HEK293T (cell line): ENCODE measurements around the gene POLR3A.
"Not testable (repeated sequence)": the region's sequence is repeated elsewhere in the genome, so short reads cannot be mapped to it uniquely, and the experiment has no call there.

Source experiments
- CTCF ChIA-PET: fragments of 350-600 bp; formaldehyde crosslinking; extraction: SDS; loops from one replicate; lab custom pipeline; 2021; ENCODE audit warnings: antibody characterized with exemption, inconsistent platforms; lab: Yijun Ruan, JAX
- POLR2A ChIA-PET: fragments of 350-600 bp; formaldehyde crosslinking; extraction: SDS; loops from one replicate; lab custom pipeline; 2020; ENCODE audit warnings: antibody characterized with exemption, inconsistent platforms; lab: Yijun Ruan, JAX
- DNase-seq: peaks from one replicate; pipeline ENCODE4 v3.0.0; 2012; ENCODE audit warnings: mixed read lengths; ENCODE audit errors: extremely low spot score
- ARNT ChIP-seq: fragments of 450-650 bp; IDR thresholded peaks from 2 replicates; pipeline ENCODE4 v1.6.1; 2017; ENCODE audit warnings: mild to moderate bottlenecking
- BHLHE40 ChIP-seq: fragments of 450-650 bp; IDR thresholded peaks from 2 replicates; pipeline ENCODE4 v1.6.1; 2016; ENCODE audit warnings: mild to moderate bottlenecking, moderate library complexity, borderline replicate concordance
- CTBP1 ChIP-seq: fragments of 450-650 bp; IDR thresholded peaks from 2 replicates; pipeline ENCODE4 v1.6.1; 2016; ENCODE audit warnings: borderline replicate concordance
- ELF4 ChIP-seq: fragments of 450-650 bp; IDR thresholded peaks from 2 replicates; pipeline ENCODE4 v1.6.1; 2017; ENCODE audit warnings: antibody characterized with exemption
- FOXA1 ChIP-seq: fragments of 450-650 bp; IDR thresholded peaks from 2 replicates; pipeline ENCODE4 v1.6.1; 2016; ENCODE audit warnings: mild to moderate bottlenecking
- FOXK2 ChIP-seq: fragments of 450-650 bp; IDR thresholded peaks from 2 replicates; pipeline ENCODE4 v1.6.1; 2016; ENCODE audit warnings: mild to moderate bottlenecking
- FOXM1 ChIP-seq: fragments of 450-650 bp; IDR thresholded peaks from 2 replicates; pipeline ENCODE4 v1.6.1; 2017; ENCODE audit warnings: mild to moderate bottlenecking, borderline replicate concordance
- HDGF ChIP-seq: fragments of 450-650 bp; IDR thresholded peaks from 2 replicates; pipeline ENCODE4 v1.6.1; 2017; ENCODE audit warnings: antibody characterized with exemption, borderline replicate concordance
- L3MBTL2 ChIP-seq: fragments of 450-650 bp; conservative IDR thresholded peaks from 2 replicates; pipeline ENCODE4 v1.6.1; 2016; ENCODE audit warnings: mild to moderate bottlenecking
- LEF1 ChIP-seq: fragments of 450-650 bp; IDR thresholded peaks from 2 replicates; pipeline ENCODE4 v1.6.1; 2017; ENCODE audit warnings: mild to moderate bottlenecking, borderline replicate concordance
- NFRKB ChIP-seq: fragments of 450-650 bp; IDR thresholded peaks from 2 replicates; pipeline ENCODE4 v1.6.1; 2016; ENCODE audit warnings: mild to moderate bottlenecking, moderate library complexity
- PKNOX1 ChIP-seq: fragments of 450-650 bp; IDR thresholded peaks from 2 replicates; pipeline ENCODE4 v1.6.1; 2016
- SP1 ChIP-seq: fragments of 450-650 bp; IDR thresholded peaks from 2 replicates; pipeline ENCODE4 v1.6.1; 2017
- SUZ12 ChIP-seq: fragments of 450-650 bp; IDR thresholded peaks from 2 replicates; pipeline ENCODE4 v1.6.1; 2016; ENCODE audit warnings: mild to moderate bottlenecking
- TARDBP ChIP-seq: fragments of 450-650 bp; IDR thresholded peaks from 2 replicates; pipeline ENCODE4 v1.6.1; 2016
- ZNF384 ChIP-seq: fragments of 450-650 bp; IDR thresholded peaks from 2 replicates; pipeline ENCODE4 v1.6.1; 2016

POLR3A gene

GRCh38 chr10:78071140-78071856, 42.0 kb upstream of the POLR3A start:
- ChIA-PET CTCF (no interaction called here), POLR2A (no interaction called here)
- DNase-seq = no peak
- no peak for TF ChIP-seq SUZ12
- TF ChIP-seq FOXA1 = no peak
- TF ChIP-seq FOXK2 = no peak
- TF ChIP-seq ELF4 = no peak
- no peak for TF ChIP-seq NFRKB
- no peak for TF ChIP-seq LEF1
- no peak for TF ChIP-seq TARDBP
- no peak for TF ChIP-seq ZNF384
- TF ChIP-seq L3MBTL2 = no peak
- TF ChIP-seq PKNOX1 = no peak
- TF ChIP-seq FOXM1 = no peak
- TF ChIP-seq BHLHE40 = no peak
- TF ChIP-seq CTBP1 = no peak
- TF ChIP-seq SP1 = no peak
- no peak for TF ChIP-seq ARNT
- no peak for TF ChIP-seq HDGF

- POLR2A ChIA-PET = no interaction called here
- CTCF ChIA-PET = interaction anchor here (0.5 kb wide), 1 partner anchor 20 kb away, joined by 5 read pairs; no protein-coding TSS in a partner anchor
- TF ChIP-seq SUZ12 (no peak), ELF4 (no peak), HDGF (no peak), LEF1 (no peak), ARNT (no peak), BHLHE40 (no peak), PKNOX1 (no peak), FOXA1 (no peak), SP1 (no peak), TARDBP (no peak), NFRKB (no peak), CTBP1 (no peak), FOXK2 (no peak), FOXM1 (no peak), L3MBTL2 (no peak), ZNF384 (no peak)
- no peak for DNase-seq
These were observed 41.4 kb upstream of the POLR3A start for GRCh38 chr10:78070726-78071125.

GRCh38 chr10:78070064-78070463, 40.7 kb upstream of the POLR3A start:
- CTCF ChIA-PET, DNase-seq, POLR2A ChIA-PET: not testable (repeated sequence)

GRCh38 chr10:78069151-78069550, 39.8 kb upstream of the POLR3A start:
- TF ChIP-seq SUZ12 (no peak), LEF1 (no peak), BHLHE40 (no peak), NFRKB (no peak), SP1 (no peak), CTBP1 (no peak), FOXM1 (no peak), FOXK2 (no peak), FOXA1 (no peak), ARNT (no peak), HDGF (no peak), ELF4 (no peak), PKNOX1 (no peak), L3MBTL2 (no peak), TARDBP (no peak), ZNF384 (no peak)
- ChIA-PET CTCF (no interaction called here), POLR2A (no interaction called here)
- DNase-seq = no peak

- TF ChIP-seq HDGF (no peak), SUZ12 (no peak), L3MBTL2 (no peak), SP1 (no peak), ELF4 (no peak), TARDBP (no peak), ARNT (no peak), PKNOX1 (no peak), FOXA1 (no peak), FOXK2 (no peak), NFRKB (no peak), CTBP1 (no peak), LEF1 (no peak)
- CTCF ChIA-PET = interaction anchor here (0.5 kb wide), 1 partner anchor 20 kb away, joined by 4 read pairs; no protein-coding TSS in a partner anchor
- POLR2A ChIA-PET = no interaction called here
- no peak for DNase-seq
These were observed 37.6 kb upstream of the POLR3A start for GRCh38 chr10:78066728-78067430.
